ENCODE results near the gene RBFOX2.

Gene RBFOX2

GRCh38 chr22:36009085-36009484 lies 19.5 kb downstream of the RBFOX2 start:
- DNase-seq (ENCODE audit: low read depth, low spot score), result no peak
- Histone ChIP-seq H3K9me3 (ENCODE audit: low read depth, low read length) (no peaks in the 10 kb centered on the region), H3K4me3 (no peak overlapping the region), H3K9ac (ENCODE audit: insufficient read length) (no peak overlapping the region), H3K36me3 (ENCODE audit: insufficient read depth, low read length) (no peaks in the 10 kb centered on the region), H3K27ac (0 out of 2 replicates have a peak overlapping the region, but pooled peaks have one; percentile 5)
- TF ChIP-seq FOXP2 (optimal IDR thresholded peaks at IDR 0.05; ENCODE audit: control extremely low read depth, extremely low read length, insufficient read depth) (no peak), POLR2AphosphoS5 (IDR thresholded peaks at IDR 0.05; ENCODE audit: borderline replicate concordance, low read depth, low read length) (no peak)

- Histone ChIP-seq H3K27ac (0 out of 2 replicates have a peak overlapping the region, but pooled peaks have one; percentile 5), H3K9me3 (ENCODE audit: low read depth, low read length) (no peaks in the 10 kb centered on the region), H3K4me3 (no peak overlapping the region), H3K9ac (ENCODE audit: insufficient read length) (no peak overlapping the region), H3K36me3 (ENCODE audit: insufficient read depth, low read length) (no peaks in the 10 kb centered on the region)
- DNase-seq (ENCODE audit: low read depth, low spot score), result no peak
- TF ChIP-seq POLR2AphosphoS5 (IDR thresholded peaks at IDR 0.05; ENCODE audit: borderline replicate concordance, low read depth, low read length), result no peak
- TF ChIP-seq EZH2 (IDR thresholded peaks at IDR 0.05), result no peak
- TF ChIP-seq FOXP2 (optimal IDR thresholded peaks at IDR 0.05; ENCODE audit: control extremely low read depth, extremely low read length, insufficient read depth), result no peak
Observed at GRCh38 chr22:36008565-36008964, 20.1 kb downstream of the RBFOX2 start.

- no peak overlapping the region for H3K4me3 ChIP-seq
- no peak overlapping the region for H3K9ac ChIP-seq (ENCODE audit: insufficient read length)
- no peaks in the 10 kb centered on the region for H3K36me3 ChIP-seq (ENCODE audit: insufficient read depth, low read length)
- no peaks in the 10 kb centered on the region for H3K9me3 ChIP-seq (ENCODE audit: low read depth, low read length)
- 0 out of 2 replicates have a peak overlapping the region, but pooled peaks have one; percentile 2 for H3K27ac ChIP-seq
- no peak for DNase-seq (ENCODE audit: low read depth, low spot score)
- no peak for TF ChIP-seq FOXP2 (optimal IDR thresholded peaks at IDR 0.05; ENCODE audit: control extremely low read depth, extremely low read length, insufficient read depth)
- no peak for TF ChIP-seq EZH2 (IDR thresholded peaks at IDR 0.05)
- no peak for TF ChIP-seq POLR2AphosphoS5 (IDR thresholded peaks at IDR 0.05; ENCODE audit: borderline replicate concordance, low read depth, low read length)
Observed at GRCh38 chr22:36008131-36008530, 20.5 kb downstream of the RBFOX2 start.

GRCh38 chr22:36003972-36004674 lies 24.5 kb downstream of the RBFOX2 start:
- TF ChIP-seq FOXP2 (optimal IDR thresholded peaks at IDR 0.05; ENCODE audit: control extremely low read depth, extremely low read length, insufficient read depth) (no peak), EZH2 (IDR thresholded peaks at IDR 0.05) (no peak), POLR2AphosphoS5 (IDR thresholded peaks at IDR 0.05; ENCODE audit: borderline replicate concordance, low read depth, low read length) (no peak)
- no peak overlapping the region for H3K9ac ChIP-seq (ENCODE audit: insufficient read length)
- no peak overlapping the region for H3K4me3 ChIP-seq
- DNase-seq (ENCODE audit: low read depth, low spot score), result no peak
- no peaks in the 10 kb centered on the region for H3K36me3 ChIP-seq (ENCODE audit: insufficient read depth, low read length)
- no peaks in the 10 kb centered on the region for H3K9me3 ChIP-seq (ENCODE audit: low read depth, low read length)
- H3K27ac ChIP-seq, result no peak overlapping the region

- no peak for TF ChIP-seq FOXP2 (optimal IDR thresholded peaks at IDR 0.05; ENCODE audit: control extremely low read depth, extremely low read length, insufficient read depth)
- no peak for TF ChIP-seq EZH2 (IDR thresholded peaks at IDR 0.05)
- no peak for TF ChIP-seq POLR2AphosphoS5 (IDR thresholded peaks at IDR 0.05; ENCODE audit: borderline replicate concordance, low read depth, low read length)
Observed at GRCh38 chr22:36002718-36003260, 25.8 kb downstream of the RBFOX2 start.

GRCh38 chr22:36002084-36002483 lies 26.5 kb downstream of the RBFOX2 start:
- TF ChIP-seq POLR2AphosphoS5 (IDR thresholded peaks at IDR 0.05; ENCODE audit: borderline replicate concordance, low read depth, low read length) (no peak), EZH2 (IDR thresholded peaks at IDR 0.05) (no peak), FOXP2 (optimal IDR thresholded peaks at IDR 0.05; ENCODE audit: control extremely low read depth, extremely low read length, insufficient read depth) (no peak)
- no peak overlapping the region for H3K9ac ChIP-seq (ENCODE audit: insufficient read length)
- no peak for DNase-seq (ENCODE audit: low read depth, low spot score)
- H3K27ac ChIP-seq, result no peak overlapping the region
- H3K36me3 ChIP-seq (ENCODE audit: insufficient read depth, low read length), result no peaks in the 10 kb centered on the region
- H3K9me3 ChIP-seq (ENCODE audit: low read depth, low read length), result no peaks in the 10 kb centered on the region
- H3K4me3 ChIP-seq, result no peak overlapping the region

More at GRCh38 chr22:36002718-36003260, 25.8 kb downstream of the RBFOX2 start:
- Histone ChIP-seq H3K9ac (ENCODE audit: insufficient read length) (no peak overlapping the region), H3K4me3 (no peak overlapping the region), H3K36me3 (ENCODE audit: insufficient read depth, low read length) (no peaks in the 10 kb centered on the region), H3K9me3 (ENCODE audit: low read depth, low read length) (no peaks in the 10 kb centered on the region), H3K27ac (no peak overlapping the region)
- no peak for DNase-seq (ENCODE audit: low read depth, low spot score)

- no peaks in the 10 kb centered on the region for H3K9me3 ChIP-seq (ENCODE audit: low read depth, low read length)
- H3K4me3 ChIP-seq, result no peak overlapping the region
- TF ChIP-seq POLR2AphosphoS5 (IDR thresholded peaks at IDR 0.05; ENCODE audit: borderline replicate concordance, low read depth, low read length) (no peak), FOXP2 (optimal IDR thresholded peaks at IDR 0.05; ENCODE audit: control extremely low read depth, extremely low read length, insufficient read depth) (no peak), EZH2 (IDR thresholded peaks at IDR 0.05) (no peak)
- DNase-seq (ENCODE audit: low read depth, low spot score), result no peak
- H3K9ac ChIP-seq (ENCODE audit: insufficient read length), result no peak overlapping the region
- peaks cover 9% of the 10 kb centered on the region for H3K36me3 ChIP-seq (ENCODE audit: insufficient read depth, low read length)
- no peak overlapping the region for H3K27ac ChIP-seq
Observed at GRCh38 chr22:35998748-35999147, 29.9 kb downstream of the RBFOX2 start.

- Histone ChIP-seq H3K36me3 (ENCODE audit: insufficient read depth, low read length) (peaks cover 9% of the 10 kb centered on the region), H3K9me3 (ENCODE audit: low read depth, low read length) (no peaks in the 10 kb centered on the region), H3K27ac (0 out of 2 replicates have a peak overlapping the region, but pooled peaks have one; percentile 26), H3K4me3 (no peak overlapping the region), H3K9ac (ENCODE audit: insufficient read length) (no peak overlapping the region)
- DNase-seq (ENCODE audit: low read depth, low spot score), result no peak
- TF ChIP-seq POLR2AphosphoS5 (IDR thresholded peaks at IDR 0.05; ENCODE audit: borderline replicate concordance, low read depth, low read length), result no peak
Observed at GRCh38 chr22:35997438-35997837, 31.2 kb downstream of the RBFOX2 start.

Data from SK-N-MC (cell line).